A673 (cell line): ENCODE measurements around the gene CAVIN3. TPM values are rescaled to one million over a fixed set of nuclear protein-coding genes. Genes with fewer than 3 reads are reported as not detected.

Experiments used
- BruUV-seq: library from RNA; stranded (reverse); fragments of 400-500 nt; replicated peaks from 2 replicates; lab custom pipeline; 2021; lab: Mats Ljungman, UMichigan
- CTCF ChIA-PET: fragments of 300-600 bp; sonication (Branson Sonifier 250); formaldehyde crosslinking; loops from one replicate; lab custom pipeline; 2022; ENCODE audit warnings: antibody characterized with exemption; lab: Charles Lee
- POLR2A ChIA-PET: fragments of 300-600 bp; sonication (Branson Sonifier 250); formaldehyde crosslinking; loops from one replicate; lab custom pipeline; 2022; ENCODE audit warnings: antibody characterized with exemption; ENCODE audit not compliant: low non-redundant PET; lab: Charles Lee
- DNase-seq: peaks from one replicate; pipeline ENCODE4 v3.0.0-alpha.2; 2015; ENCODE audit warnings: low spot score
- H3K27ac ChIP-seq: fragments of 200-600 bp; sonication (generic); 2 replicates; pipeline ENCODE4 v1.5.1; 2016; ENCODE audit warnings: mixed run types, low read depth, mild to moderate bottlenecking, mixed read lengths, antibody characterized with exemption, low read length; ENCODE audit not compliant: poor library complexity, severe bottlenecking
- H3K27me3 ChIP-seq: fragments of 200-600 bp; sonication (generic); replicated peaks from 2 replicates; pipeline ENCODE4 v1.6.1; 2017; ENCODE audit warnings: mixed run types, low read depth, mild to moderate bottlenecking, mixed read lengths, antibody characterized with exemption, low read length; ENCODE audit not compliant: insufficient read depth, poor library complexity
- H3K36me3 ChIP-seq: fragments of 200-600 bp; sonication (generic); 2 replicates; pipeline ENCODE4 v1.6.1; 2016; ENCODE audit warnings: mixed run types, mild to moderate bottlenecking, mixed read lengths, antibody characterized with exemption, low read length; ENCODE audit not compliant: insufficient read depth, poor library complexity, severe bottlenecking
- H3K4me1 ChIP-seq: fragments of 200-600 bp; sonication (generic); 2 replicates; pipeline ENCODE4 v1.6.1; 2017; ENCODE audit warnings: mixed run types, mild to moderate bottlenecking, mixed read lengths, antibody characterized with exemption, low read length; ENCODE audit not compliant: insufficient read depth, poor library complexity, severe bottlenecking
- H3K4me3 ChIP-seq: fragments of 200-600 bp; sonication (generic); 2 replicates; pipeline ENCODE4 v1.5.1; 2016; ENCODE audit warnings: low read depth, mixed run types, mild to moderate bottlenecking, mixed read lengths, low read length; ENCODE audit not compliant: poor library complexity, severe bottlenecking
- H3K9me3 ChIP-seq: fragments of 200-600 bp; sonication (generic); 2 replicates; pipeline ENCODE4 v1.6.1; 2016; ENCODE audit warnings: mixed run types, low read depth, mild to moderate bottlenecking, mixed read lengths, antibody characterized with exemption, low read length; ENCODE audit not compliant: poor library complexity, severe bottlenecking
- CTCF ChIP-seq: fragments of 300-800, 200-600 bp; sonication (generic); conservative IDR thresholded peaks from 2 replicates; pipeline ENCODE4 v1.5.1; 2017; ENCODE audit warnings: low read depth, mild to moderate bottlenecking, antibody characterized with exemption, low read length, moderate library complexity, mixed read lengths
- EZH2 ChIP-seq: fragments of 200-600 bp; sonication (generic); IDR thresholded peaks from 2 replicates; pipeline ENCODE4 v1.6.1; 2017; ENCODE audit warnings: borderline replicate concordance, low read depth, mild to moderate bottlenecking, mixed read lengths, antibody characterized with exemption, low read length; ENCODE audit not compliant: poor library complexity, severe bottlenecking
- intact Hi-C: fragments of 100-400 bp; cut with micrococcal nuclease; formaldehyde crosslinking; loops from one replicate; pipeline ENCODE4 v1.10.0; 2022; ENCODE audit not compliant: unreplicated experiment
- total RNA-seq: library from RNA; stranded (reverse); gene quantifications from 2 replicates; pipeline ENCODE4 v1.2.3, GENCODE V29; 2021

Gene CAVIN3
- total RNA-seq, 1 experiment from 2014 or later = 1.3 TPM

GRCh38 chr11:6315811-6316425 is 4.4 kb downstream of the CAVIN3 start:
- H3K9me3 ChIP-seq = no peaks in the 10 kb centered on the region
- TF ChIP-seq EZH2 (no peak), CTCF (peak; percentile 76)
- no peaks in the 10 kb centered on the region for H3K36me3 ChIP-seq
- ChIA-PET CTCF (no interaction called here), POLR2A (no interaction called here)
- intact Hi-C loops = no loop called here
- H3K4me3 ChIP-seq = no peak overlapping the region
- DNase-seq = peak; percentile 51
- no TSS peak for BruUV-seq
- H3K4me1 ChIP-seq = peaks cover 4% of the 10 kb centered on the region
- no peak overlapping the region for H3K27ac ChIP-seq
- no peaks in the 10 kb centered on the region for H3K27me3 ChIP-seq

- no peaks in the 10 kb centered on the region for H3K4me1 ChIP-seq
- no TSS peak for BruUV-seq
- H3K27me3 ChIP-seq = no peaks in the 10 kb centered on the region
- no peak for TF ChIP-seq EZH2
- TF ChIP-seq CTCF = no peak
- ChIA-PET CTCF (no interaction called here), POLR2A (no interaction called here)
- intact Hi-C loops = no loop called here
- H3K4me3 ChIP-seq = no peak overlapping the region
- H3K9me3 ChIP-seq = no peaks in the 10 kb centered on the region
- H3K36me3 ChIP-seq = no peaks in the 10 kb centered on the region
- H3K27ac ChIP-seq = no peak overlapping the region
- no peak for DNase-seq
These were observed 8.2 kb downstream of the CAVIN3 start for GRCh38 chr11:6312106-6312505.

GRCh38 chr11:6307876-6308275 is 12.4 kb downstream of the CAVIN3 start:
- H3K36me3 ChIP-seq = no peaks in the 10 kb centered on the region
- H3K27me3 ChIP-seq = no peaks in the 10 kb centered on the region
- H3K9me3 ChIP-seq = no peaks in the 10 kb centered on the region
- H3K4me1 ChIP-seq = no peaks in the 10 kb centered on the region
- no peak overlapping the region for H3K4me3 ChIP-seq
- no peak overlapping the region for H3K27ac ChIP-seq
- CTCF ChIA-PET = interaction anchor here (1.9 kb wide), 1 partner anchor 55 kb away, joined by 11 read pairs; no protein-coding TSS in a partner anchor
- intact Hi-C loops = no loop called here
- POLR2A ChIA-PET = no interaction called here
- BruUV-seq = no TSS peak
- TF ChIP-seq EZH2 (no peak), CTCF (no peak)
- DNase-seq = no peak
